Measurements from ENCODE around the gene KRTAP10-3.

The KRTAP10-3 gene

DNA sequence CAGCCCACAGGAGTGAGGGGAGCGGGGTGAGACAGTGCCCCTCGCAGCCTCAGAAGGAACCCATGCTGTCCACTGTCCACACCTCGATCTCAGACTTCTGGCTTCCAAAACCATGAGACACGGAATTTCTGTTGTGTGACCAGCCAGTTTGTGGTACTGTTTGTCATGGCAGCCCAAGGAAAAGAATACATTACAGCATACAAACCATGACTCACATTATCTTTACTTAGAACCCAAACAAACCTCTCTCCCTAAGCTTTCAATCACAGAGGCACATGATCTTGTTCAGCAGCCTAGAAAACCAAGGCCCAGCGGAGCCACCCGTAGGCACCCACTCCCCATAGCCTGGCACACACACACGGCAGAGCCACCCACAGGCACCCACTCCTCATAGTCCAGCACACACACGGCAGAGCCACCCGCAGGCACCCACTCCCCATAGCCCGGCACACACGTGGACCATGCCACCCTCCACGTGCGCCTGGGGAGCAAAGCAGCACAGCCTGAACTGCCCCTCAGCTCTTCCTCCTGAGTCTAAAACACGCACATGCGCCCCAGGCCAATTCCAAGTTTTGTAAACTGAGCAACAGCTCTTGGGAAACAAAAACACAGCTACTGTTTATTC, 14.5 kb upstream of the KRTAP10-3 start:
- H3K4me3 ChIP-seq (replicated peaks; ENCODE audit: insufficient read depth, low read length) = no peak overlapping the region
- no peak for DNase-seq (ENCODE audit: low read depth in 1 of 2, low spot score in 1 of 2)
- H3K27me3 ChIP-seq (ENCODE audit: insufficient read depth, poor library complexity, severe bottlenecking) = no peaks in the 10 kb centered on the region
- no peak overlapping the region for H3K27ac ChIP-seq (replicated peaks)
- TF ChIP-seq CTCF (IDR thresholded peaks at IDR 0.05; ENCODE audit: insufficient read depth, low read length) (no peak), SPI1 (IDR thresholded peaks at IDR 0.05; ENCODE audit: borderline replicate concordance, low read depth) (no peak), GABPA (IDR thresholded peaks at IDR 0.05; ENCODE audit: low read depth) (no peak), POLR2AphosphoS5 (IDR thresholded peaks at IDR 0.05; ENCODE audit: low read depth) (no peak)
- TF ChIP-seq, protein P1, sequence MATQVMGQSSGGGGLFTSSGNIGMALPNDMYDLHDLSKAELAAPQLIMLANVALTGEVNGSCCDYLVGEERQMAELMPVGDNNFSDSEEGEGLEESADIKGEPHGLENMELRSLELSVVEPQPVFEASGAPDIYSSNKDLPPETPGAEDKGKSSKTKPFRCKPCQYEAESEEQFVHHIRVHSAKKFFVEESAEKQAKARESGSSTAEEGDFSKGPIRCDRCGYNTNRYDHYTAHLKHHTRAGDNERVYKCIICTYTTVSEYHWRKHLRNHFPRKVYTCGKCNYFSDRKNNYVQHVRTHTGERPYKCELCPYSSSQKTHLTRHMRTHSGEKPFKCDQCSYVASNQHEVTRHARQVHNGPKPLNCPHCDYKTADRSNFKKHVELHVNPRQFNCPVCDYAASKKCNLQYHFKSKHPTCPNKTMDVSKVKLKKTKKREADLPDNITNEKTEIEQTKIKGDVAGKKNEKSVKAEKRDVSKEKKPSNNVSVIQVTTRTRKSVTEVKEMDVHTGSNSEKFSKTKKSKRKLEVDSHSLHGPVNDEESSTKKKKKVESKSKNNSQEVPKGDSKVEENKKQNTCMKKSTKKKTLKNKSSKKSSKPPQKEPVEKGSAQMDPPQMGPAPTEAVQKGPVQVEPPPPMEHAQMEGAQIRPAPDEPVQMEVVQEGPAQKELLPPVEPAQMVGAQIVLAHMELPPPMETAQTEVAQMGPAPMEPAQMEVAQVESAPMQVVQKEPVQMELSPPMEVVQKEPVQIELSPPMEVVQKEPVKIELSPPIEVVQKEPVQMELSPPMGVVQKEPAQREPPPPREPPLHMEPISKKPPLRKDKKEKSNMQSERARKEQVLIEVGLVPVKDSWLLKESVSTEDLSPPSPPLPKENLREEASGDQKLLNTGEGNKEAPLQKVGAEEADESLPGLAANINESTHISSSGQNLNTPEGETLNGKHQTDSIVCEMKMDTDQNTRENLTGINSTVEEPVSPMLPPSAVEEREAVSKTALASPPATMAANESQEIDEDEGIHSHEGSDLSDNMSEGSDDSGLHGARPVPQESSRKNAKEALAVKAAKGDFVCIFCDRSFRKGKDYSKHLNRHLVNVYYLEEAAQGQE (IDR thresholded peaks at IDR 0.05; ENCODE audit: insufficient replicate concordance, low read depth) = no peak

DNA sequence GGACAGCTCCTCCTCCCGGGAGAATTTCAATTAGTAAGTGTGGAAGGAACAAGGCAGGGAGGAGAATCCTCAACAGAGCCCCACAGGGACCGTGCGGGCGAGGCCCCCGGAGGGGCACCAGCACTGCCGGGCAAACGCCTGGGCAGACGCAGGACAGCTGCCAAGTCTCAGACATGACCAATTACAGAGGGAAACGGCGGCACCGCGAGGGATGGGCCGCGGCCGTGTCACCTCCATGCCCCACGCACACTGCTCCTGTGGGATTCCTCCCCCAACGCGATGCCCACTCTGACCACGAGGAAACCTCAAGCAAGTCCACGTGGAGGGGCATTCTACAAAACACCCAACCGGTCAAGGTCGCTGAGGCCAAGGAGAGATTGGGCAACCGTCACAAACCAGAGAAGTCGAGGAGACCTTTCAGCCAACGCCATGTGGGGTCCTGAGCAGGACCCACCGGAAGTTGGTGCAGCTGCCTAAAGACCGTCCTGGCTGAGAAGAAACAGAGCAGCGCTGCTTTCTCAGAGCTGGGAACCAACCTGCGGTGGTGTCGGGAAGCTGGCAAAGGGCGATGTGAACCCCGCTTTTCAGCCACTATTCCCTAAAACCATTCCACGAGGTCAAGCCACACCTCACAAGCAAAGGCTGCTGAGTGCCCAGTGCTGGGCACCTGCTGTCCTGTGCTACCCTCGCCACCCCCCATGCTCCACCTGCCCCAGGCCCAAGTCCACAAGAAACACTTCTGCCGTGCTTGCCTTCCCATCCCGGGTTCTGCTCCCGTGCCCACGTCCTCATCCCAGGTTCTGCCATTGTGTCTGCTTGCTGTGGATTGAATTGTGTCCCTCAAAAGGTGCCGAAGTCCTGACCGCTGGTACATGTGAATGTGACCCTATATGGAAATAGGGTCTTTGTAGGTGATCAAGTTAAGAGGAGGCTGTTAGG, 13.5 kb upstream of the KRTAP10-3 start:
- H3K4me3 ChIP-seq (replicated peaks; ENCODE audit: insufficient read depth, low read length) = no peak overlapping the region
- no peak for DNase-seq (ENCODE audit: low read depth in 1 of 2, low spot score in 1 of 2)
- TF ChIP-seq CTCF (IDR thresholded peaks at IDR 0.05; ENCODE audit: insufficient read depth, low read length) (no peak), POLR2AphosphoS5 (IDR thresholded peaks at IDR 0.05; ENCODE audit: low read depth) (no peak), GABPA (IDR thresholded peaks at IDR 0.05; ENCODE audit: low read depth) (no peak), SPI1 (IDR thresholded peaks at IDR 0.05; ENCODE audit: borderline replicate concordance, low read depth) (no peak)
- TF ChIP-seq, protein P1 (IDR thresholded peaks at IDR 0.05; ENCODE audit: insufficient replicate concordance, low read depth) = no peak
- H3K27ac ChIP-seq (replicated peaks) = no peak overlapping the region
- H3K27me3 ChIP-seq (ENCODE audit: insufficient read depth, poor library complexity, severe bottlenecking) = no peaks in the 10 kb centered on the region

DNA sequence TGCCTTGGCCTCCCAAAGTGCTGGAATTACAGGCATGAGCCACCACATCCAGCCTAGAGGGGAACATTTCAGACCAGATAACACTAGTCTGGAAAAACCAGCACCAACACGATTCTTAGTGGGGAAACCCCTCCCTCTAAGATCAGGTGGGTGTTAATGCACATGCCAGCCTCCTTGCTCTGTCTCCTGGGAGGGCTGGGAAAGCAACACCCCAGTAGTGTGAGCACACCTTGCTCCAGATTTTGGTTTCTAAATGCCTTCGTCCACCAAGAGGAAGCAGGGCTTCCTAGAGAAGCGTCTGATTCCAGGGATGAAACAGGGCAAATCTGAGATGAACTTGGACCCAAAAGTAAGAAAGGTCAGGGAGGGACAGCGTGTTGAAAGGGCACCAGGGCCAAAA, 12.7 kb upstream of the KRTAP10-3 start:
- Histone ChIP-seq H3K27ac (replicated peaks) (no peak overlapping the region), H3K4me3 (replicated peaks; ENCODE audit: insufficient read depth, low read length) (no peak overlapping the region), H3K27me3 (ENCODE audit: insufficient read depth, poor library complexity, severe bottlenecking) (no peaks in the 10 kb centered on the region)
- TF ChIP-seq, protein P1 (IDR thresholded peaks at IDR 0.05; ENCODE audit: insufficient replicate concordance, low read depth) = no peak
- no peak for TF ChIP-seq SPI1 (IDR thresholded peaks at IDR 0.05; ENCODE audit: borderline replicate concordance, low read depth)
- no peak for TF ChIP-seq CTCF (IDR thresholded peaks at IDR 0.05; ENCODE audit: insufficient read depth, low read length)
- TF ChIP-seq POLR2AphosphoS5 (IDR thresholded peaks at IDR 0.05; ENCODE audit: low read depth) = no peak
- TF ChIP-seq GABPA (IDR thresholded peaks at IDR 0.05; ENCODE audit: low read depth) = no peak
- no peak for DNase-seq (ENCODE audit: low read depth in 1 of 2, low spot score in 1 of 2)

Measured in HL-60 (cell line).